HUES6 (cell line): ENCODE data around the gene CPSF4L.

Source experiments
- H3K27ac ChIP-seq: 2 replicates; pipeline ENCODE4 v1.7.0; 2013; ENCODE audit warnings: low read depth, mild to moderate bottlenecking, low read length, inconsistent platforms
- H3K27me3 ChIP-seq: 2 replicates; pipeline ENCODE4 v1.6.1; 2013; ENCODE audit warnings: low read length; ENCODE audit not compliant: control insufficient read depth, insufficient read depth
- H3K36me3 ChIP-seq: 2 replicates; pipeline ENCODE4 v1.6.1; 2013; ENCODE audit warnings: low read length; ENCODE audit not compliant: control insufficient read depth, insufficient read depth
- H3K4me1 ChIP-seq: 2 replicates; pipeline ENCODE4 v1.6.1; 2013; ENCODE audit warnings: low read length; ENCODE audit not compliant: control insufficient read depth, insufficient read depth
- H3K4me3 ChIP-seq: 2 replicates; pipeline ENCODE4 v1.5.1; 2013; ENCODE audit warnings: low read depth, low read length
- H3K9ac ChIP-seq: one replicate; pipeline ENCODE4 v1.6.1; 2013; ENCODE audit warnings: mild to moderate bottlenecking, low read length
- H3K9me3 ChIP-seq: 2 replicates; pipeline ENCODE4 v1.6.1; 2013; ENCODE audit warnings: low read depth, low read length; ENCODE audit not compliant: control insufficient read depth, insufficient read depth

CPSF4L gene

GRCh38 chr17:73231395-73231794 lies 30.3 kb downstream of the CPSF4L start:
- Histone ChIP-seq H3K27ac (peak overlapping the region; percentile 52; the same call in 1 of the 2 replicates), H3K36me3 (peaks cover 17% of the 10 kb centered on the region), H3K4me1 (peaks cover 34% of the 10 kb centered on the region), H3K27me3 (no peaks in the 10 kb centered on the region), H3K4me3 (peak overlapping the region; percentile 80), H3K9ac (peak overlapping the region; percentile 91), H3K9me3 (no peaks in the 10 kb centered on the region)

GRCh38 chr17:73230088-73230487 lies 31.6 kb downstream of the CPSF4L start:
- H3K4me1 ChIP-seq, result peaks cover 38% of the 10 kb centered on the region
- no peak overlapping the region for H3K9ac ChIP-seq
- no peak overlapping the region for H3K27ac ChIP-seq
- H3K27me3 ChIP-seq, result no peaks in the 10 kb centered on the region
- peaks cover 4% of the 10 kb centered on the region; the same call in 1 of the 2 replicates for H3K36me3 ChIP-seq
- no peak overlapping the region for H3K4me3 ChIP-seq
- no peaks in the 10 kb centered on the region for H3K9me3 ChIP-seq

- H3K9ac ChIP-seq, result no peak overlapping the region
Measured at GRCh38 chr17:73228748-73229236, 32.9 kb downstream of the CPSF4L start.

GRCh38 chr17:73227944-73228343 lies 33.7 kb downstream of the CPSF4L start:
- H3K4me3 ChIP-seq, result no peak overlapping the region
- no peaks in the 10 kb centered on the region for H3K27me3 ChIP-seq
- peaks cover 37% of the 10 kb centered on the region for H3K4me1 ChIP-seq
- no peak overlapping the region for H3K27ac ChIP-seq
- H3K9me3 ChIP-seq, result no peaks in the 10 kb centered on the region
- H3K36me3 ChIP-seq, result 0 out of 2 replicates have a peak, but pooled peaks cover 4% of the 10 kb centered on the region
- no peak overlapping the region for H3K9ac ChIP-seq

More at GRCh38 chr17:73228748-73229236, 32.9 kb downstream of the CPSF4L start:
- Histone ChIP-seq H3K9me3 (no peaks in the 10 kb centered on the region), H3K36me3 (0 out of 2 replicates have a peak, but pooled peaks cover 4% of the 10 kb centered on the region), H3K4me3 (no peak overlapping the region), H3K4me1 (peaks cover 42% of the 10 kb centered on the region), H3K27ac (peak overlapping the region; percentile 57; the same call in 1 of the 2 replicates), H3K27me3 (no peaks in the 10 kb centered on the region)

- Histone ChIP-seq H3K9me3 (no peaks in the 10 kb centered on the region), H3K9ac (no peak overlapping the region), H3K27me3 (no peaks in the 10 kb centered on the region), H3K27ac (no peak overlapping the region), H3K4me1 (peaks cover 37% of the 10 kb centered on the region), H3K4me3 (no peak overlapping the region), H3K36me3 (0 out of 2 replicates have a peak, but pooled peaks cover 4% of the 10 kb centered on the region)
Measured at GRCh38 chr17:73227379-73227778, 34.3 kb downstream of the CPSF4L start.

- no peaks in the 10 kb centered on the region for H3K27me3 ChIP-seq
- H3K9me3 ChIP-seq, result no peaks in the 10 kb centered on the region
- H3K4me1 ChIP-seq, result peaks cover 37% of the 10 kb centered on the region
- H3K27ac ChIP-seq, result peak overlapping the region; percentile 69
- no peak overlapping the region for H3K4me3 ChIP-seq
- no peak overlapping the region for H3K9ac ChIP-seq
- H3K36me3 ChIP-seq, result 0 out of 2 replicates have a peak, but pooled peaks cover 4% of the 10 kb centered on the region
Measured at GRCh38 chr17:73226556-73227172, 35.0 kb downstream of the CPSF4L start.

GRCh38 chr17:73224663-73225305 lies 36.9 kb downstream of the CPSF4L start:
- Histone ChIP-seq H3K4me1 (peaks cover 37% of the 10 kb centered on the region), H3K36me3 (0 out of 2 replicates have a peak, but pooled peaks cover 9% of the 10 kb centered on the region), H3K4me3 (no peak overlapping the region), H3K9ac (no peak overlapping the region), H3K9me3 (no peaks in the 10 kb centered on the region), H3K27me3 (no peaks in the 10 kb centered on the region), H3K27ac (no peak overlapping the region)

- no peak overlapping the region for H3K9ac ChIP-seq
- no peaks in the 10 kb centered on the region for H3K27me3 ChIP-seq
- H3K9me3 ChIP-seq, result no peaks in the 10 kb centered on the region
- H3K36me3 ChIP-seq, result 0 out of 2 replicates have a peak, but pooled peaks cover 9% of the 10 kb centered on the region
- no peak overlapping the region for H3K4me3 ChIP-seq
- H3K27ac ChIP-seq, result no peak overlapping the region
- H3K4me1 ChIP-seq, result peaks cover 36% of the 10 kb centered on the region
Measured at GRCh38 chr17:73224237-73224636, 37.4 kb downstream of the CPSF4L start.

GRCh38 chr17:73223626-73224230 lies 38.0 kb downstream of the CPSF4L start:
- H3K27me3 ChIP-seq, result no peaks in the 10 kb centered on the region
- H3K9ac ChIP-seq, result no peak overlapping the region
- H3K4me3 ChIP-seq, result no peak overlapping the region
- H3K4me1 ChIP-seq, result peaks cover 31% of the 10 kb centered on the region
- H3K36me3 ChIP-seq, result 0 out of 2 replicates have a peak, but pooled peaks cover 9% of the 10 kb centered on the region
- no peaks in the 10 kb centered on the region for H3K9me3 ChIP-seq
- no peak overlapping the region for H3K27ac ChIP-seq

- Histone ChIP-seq H3K27me3 (no peaks in the 10 kb centered on the region), H3K36me3 (peaks cover 24% of the 10 kb centered on the region), H3K27ac (no peak overlapping the region), H3K9me3 (no peaks in the 10 kb centered on the region), H3K9ac (no peak overlapping the region), H3K4me1 (0 out of 2 replicates have a peak, but pooled peaks cover 2% of the 10 kb centered on the region), H3K4me3 (no peak overlapping the region)
Measured at GRCh38 chr17:73215447-73215846, 46.2 kb downstream of the CPSF4L start.

GRCh38 chr17:73214851-73215250 lies 46.8 kb downstream of the CPSF4L start:
- H3K4me3 ChIP-seq, result no peak overlapping the region
- no peak overlapping the region for H3K27ac ChIP-seq
- no peaks in the 10 kb centered on the region for H3K9me3 ChIP-seq
- 0 out of 2 replicates have a peak, but pooled peaks cover 2% of the 10 kb centered on the region for H3K4me1 ChIP-seq
- no peak overlapping the region for H3K9ac ChIP-seq
- H3K27me3 ChIP-seq, result no peaks in the 10 kb centered on the region
- H3K36me3 ChIP-seq, result peaks cover 26% of the 10 kb centered on the region
